Uterus (tissue), 2 donors: ENCODE data around the gene ZDHHC14.
"Not testable (repeated sequence)": the region's sequence is repeated elsewhere in the genome, so short reads cannot be mapped to it uniquely, and the experiment has no call there.

ENCODE experiments used
- POLR2A ChIP-seq, 2 donors: fragments of 450-650 bp; IDR thresholded peaks; one replicate each; pipeline ENCODE4 v1.6.1; 2016; ENCODE audit warnings: antibody characterized with exemption in 2 of 2, mild to moderate bottlenecking in 1 of 2, moderate library complexity in 1 of 2
- TF ChIP-seq, protein P1 (sequence below), 4 experiments: fragments of 200-600 bp in 2 of 4; fragments of 450-650 bp in 2 of 4; sonication (generic) in 2 of 4; IDR thresholded peaks; one replicate each; pipeline ENCODE4 v1.5.1; 2016 to 2019; ENCODE audit warnings: antibody characterized with exemption in 4 of 4, mild to moderate bottlenecking in 2 of 4, moderate library complexity in 1 of 4

DNA sequence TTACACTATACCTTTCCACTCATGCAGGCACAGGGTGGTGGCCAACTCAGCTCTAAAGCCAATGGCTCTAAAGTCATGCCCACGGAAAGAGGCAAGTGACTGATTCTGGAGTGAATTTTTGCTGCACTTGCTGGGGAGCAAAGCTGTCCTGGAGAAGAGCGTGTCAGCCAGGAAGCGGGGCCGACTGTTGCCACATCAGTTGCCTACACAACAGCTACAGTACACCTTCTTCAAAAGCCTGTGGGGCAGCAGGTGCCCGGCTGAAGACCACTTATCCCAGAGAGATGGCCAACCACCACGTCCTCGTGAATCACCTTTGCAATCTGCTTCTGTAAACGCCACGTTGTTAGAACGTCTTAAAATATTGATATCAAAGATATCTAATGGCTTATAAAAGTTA is 179.1 kb downstream of the ZDHHC14 start:
- TF ChIP-seq, protein P1, sequence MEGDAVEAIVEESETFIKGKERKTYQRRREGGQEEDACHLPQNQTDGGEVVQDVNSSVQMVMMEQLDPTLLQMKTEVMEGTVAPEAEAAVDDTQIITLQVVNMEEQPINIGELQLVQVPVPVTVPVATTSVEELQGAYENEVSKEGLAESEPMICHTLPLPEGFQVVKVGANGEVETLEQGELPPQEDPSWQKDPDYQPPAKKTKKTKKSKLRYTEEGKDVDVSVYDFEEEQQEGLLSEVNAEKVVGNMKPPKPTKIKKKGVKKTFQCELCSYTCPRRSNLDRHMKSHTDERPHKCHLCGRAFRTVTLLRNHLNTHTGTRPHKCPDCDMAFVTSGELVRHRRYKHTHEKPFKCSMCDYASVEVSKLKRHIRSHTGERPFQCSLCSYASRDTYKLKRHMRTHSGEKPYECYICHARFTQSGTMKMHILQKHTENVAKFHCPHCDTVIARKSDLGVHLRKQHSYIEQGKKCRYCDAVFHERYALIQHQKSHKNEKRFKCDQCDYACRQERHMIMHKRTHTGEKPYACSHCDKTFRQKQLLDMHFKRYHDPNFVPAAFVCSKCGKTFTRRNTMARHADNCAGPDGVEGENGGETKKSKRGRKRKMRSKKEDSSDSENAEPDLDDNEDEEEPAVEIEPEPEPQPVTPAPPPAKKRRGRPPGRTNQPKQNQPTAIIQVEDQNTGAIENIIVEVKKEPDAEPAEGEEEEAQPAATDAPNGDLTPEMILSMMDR (IDR thresholded peaks at IDR 0.05): not testable (repeated sequence)
- TF ChIP-seq POLR2A (IDR thresholded peaks at IDR 0.05): not testable (repeated sequence)
